ENCODE results near the gene UBE2B.
"Not testable (repeated sequence)": the region's sequence is repeated elsewhere in the genome, so short reads cannot be mapped to it uniquely, and the experiment has no call there.

The UBE2B gene

GRCh38 chr5:134420343-134420742 lies 49.0 kb downstream of the UBE2B start:
- Mint-ChIP-seq H3K27me3 (no peaks in the 10 kb centered on the region), H3K4me3 (no peak overlapping the region), H3K9me3 (no peaks in the 10 kb centered on the region), H3K4me1 (no peaks in the 10 kb centered on the region), H3K27ac (no peak overlapping the region), H3K36me3 (no peaks in the 10 kb centered on the region)

GRCh38 chr5:134421038-134421437 lies 49.7 kb downstream of the UBE2B start:
- H3K27ac Mint-ChIP-seq, H3K36me3 Mint-ChIP-seq, H3K4me3 Mint-ChIP-seq, H3K4me1 Mint-ChIP-seq, H3K27me3 Mint-ChIP-seq, H3K9me3 Mint-ChIP-seq: not testable (repeated sequence)

GRCh38 chr5:134422791-134423365 lies 51.5 kb downstream of the UBE2B start:
- no peaks in the 10 kb centered on the region for H3K27me3 Mint-ChIP-seq
- H3K4me1 Mint-ChIP-seq = no peaks in the 10 kb centered on the region
- H3K27ac Mint-ChIP-seq = no peak overlapping the region
- H3K9me3 Mint-ChIP-seq = no peaks in the 10 kb centered on the region
- H3K36me3 Mint-ChIP-seq = no peaks in the 10 kb centered on the region
- no peak overlapping the region for H3K4me3 Mint-ChIP-seq

GRCh38 chr5:134423376-134423775 lies 52.0 kb downstream of the UBE2B start:
- Mint-ChIP-seq H3K4me3 (no peak overlapping the region), H3K9me3 (no peaks in the 10 kb centered on the region), H3K27me3 (no peaks in the 10 kb centered on the region), H3K4me1 (no peaks in the 10 kb centered on the region), H3K36me3 (no peaks in the 10 kb centered on the region), H3K27ac (no peak overlapping the region)

- Mint-ChIP-seq H3K27ac (no peak overlapping the region), H3K9me3 (no peaks in the 10 kb centered on the region), H3K27me3 (no peaks in the 10 kb centered on the region), H3K4me3 (no peak overlapping the region), H3K4me1 (no peaks in the 10 kb centered on the region), H3K36me3 (no peaks in the 10 kb centered on the region)
Observed at GRCh38 chr5:134426361-134426760, 55.0 kb downstream of the UBE2B start.

- H3K27me3 Mint-ChIP-seq = no peaks in the 10 kb centered on the region
- no peak overlapping the region for H3K4me3 Mint-ChIP-seq
- no peaks in the 10 kb centered on the region for H3K36me3 Mint-ChIP-seq
- peaks cover under 1% of the 10 kb centered on the region for H3K4me1 Mint-ChIP-seq
- no peak overlapping the region for H3K27ac Mint-ChIP-seq
- H3K9me3 Mint-ChIP-seq = no peaks in the 10 kb centered on the region
Observed at GRCh38 chr5:134427540-134428041, 56.2 kb downstream of the UBE2B start.

- Mint-ChIP-seq H3K36me3 (no peaks in the 10 kb centered on the region), H3K27me3 (no peaks in the 10 kb centered on the region), H3K4me3 (no peak overlapping the region), H3K9me3 (no peaks in the 10 kb centered on the region), H3K27ac (no peak overlapping the region), H3K4me1 (peaks cover 4% of the 10 kb centered on the region)
Observed at GRCh38 chr5:134430001-134430569, 58.7 kb downstream of the UBE2B start.

GRCh38 chr5:134432174-134432573 lies 60.8 kb downstream of the UBE2B start:
- Mint-ChIP-seq H3K27ac (no peak overlapping the region), H3K4me1 (peaks cover 15% of the 10 kb centered on the region), H3K36me3 (no peaks in the 10 kb centered on the region), H3K4me3 (no peak overlapping the region), H3K27me3 (no peaks in the 10 kb centered on the region), H3K9me3 (no peaks in the 10 kb centered on the region)

GRCh38 chr5:134432677-134433359 lies 61.4 kb downstream of the UBE2B start:
- H3K4me1 Mint-ChIP-seq = peaks cover 16% of the 10 kb centered on the region
- no peaks in the 10 kb centered on the region for H3K9me3 Mint-ChIP-seq
- peak overlapping the region; percentile 84 for H3K27ac Mint-ChIP-seq
- H3K4me3 Mint-ChIP-seq = no peak overlapping the region
- H3K27me3 Mint-ChIP-seq = no peaks in the 10 kb centered on the region
- H3K36me3 Mint-ChIP-seq = no peaks in the 10 kb centered on the region

- Mint-ChIP-seq H3K27me3 (no peaks in the 10 kb centered on the region), H3K4me1 (peaks cover 16% of the 10 kb centered on the region), H3K4me3 (no peak overlapping the region), H3K36me3 (no peaks in the 10 kb centered on the region), H3K27ac (no peak overlapping the region), H3K9me3 (no peaks in the 10 kb centered on the region)
Observed at GRCh38 chr5:134435560-134435959, 64.2 kb downstream of the UBE2B start.

GRCh38 chr5:134436523-134437339 lies 65.4 kb downstream of the UBE2B start:
- H3K9me3 Mint-ChIP-seq = no peaks in the 10 kb centered on the region
- no peaks in the 10 kb centered on the region for H3K27me3 Mint-ChIP-seq
- peaks cover 16% of the 10 kb centered on the region for H3K4me1 Mint-ChIP-seq
- peak overlapping the region; percentile 11 for H3K27ac Mint-ChIP-seq
- H3K36me3 Mint-ChIP-seq = no peaks in the 10 kb centered on the region
- H3K4me3 Mint-ChIP-seq = peak overlapping the region; percentile 33

GRCh38 chr5:134437340-134437846 lies 66.0 kb downstream of the UBE2B start:
- H3K27ac Mint-ChIP-seq = no peak overlapping the region
- H3K36me3 Mint-ChIP-seq = no peaks in the 10 kb centered on the region
- peaks cover 16% of the 10 kb centered on the region for H3K4me1 Mint-ChIP-seq
- no peak overlapping the region for H3K4me3 Mint-ChIP-seq
- no peaks in the 10 kb centered on the region for H3K27me3 Mint-ChIP-seq
- H3K9me3 Mint-ChIP-seq = no peaks in the 10 kb centered on the region

GRCh38 chr5:134437847-134438581 lies 66.6 kb downstream of the UBE2B start:
- Mint-ChIP-seq H3K4me1 (peaks cover 12% of the 10 kb centered on the region), H3K4me3 (no peak overlapping the region), H3K9me3 (no peaks in the 10 kb centered on the region), H3K27me3 (no peaks in the 10 kb centered on the region), H3K36me3 (no peaks in the 10 kb centered on the region), H3K27ac (no peak overlapping the region)

- H3K27me3 Mint-ChIP-seq = no peaks in the 10 kb centered on the region
- no peak overlapping the region for H3K4me3 Mint-ChIP-seq
- H3K9me3 Mint-ChIP-seq = no peaks in the 10 kb centered on the region
- no peaks in the 10 kb centered on the region for H3K36me3 Mint-ChIP-seq
- peaks cover 12% of the 10 kb centered on the region for H3K4me1 Mint-ChIP-seq
- no peak overlapping the region for H3K27ac Mint-ChIP-seq
Observed at GRCh38 chr5:134438721-134439123, 67.4 kb downstream of the UBE2B start.

- Mint-ChIP-seq H3K27me3 (no peaks in the 10 kb centered on the region), H3K27ac (no peak overlapping the region), H3K36me3 (no peaks in the 10 kb centered on the region), H3K4me1 (peaks cover 12% of the 10 kb centered on the region), H3K9me3 (no peaks in the 10 kb centered on the region), H3K4me3 (no peak overlapping the region)
Observed at GRCh38 chr5:134439210-134439654, 67.9 kb downstream of the UBE2B start.
